ENCODE measurements around the gene AGBL3. TPM values are rescaled to one million over a fixed set of nuclear protein-coding genes. Genes with fewer than 3 reads are reported as not detected.

Gene AGBL3
- total and polyA plus RNA-seq, 9 of the 15 experiments (the other 6 are each of a cell fraction or from before 2014, with no cell fraction given): 0.54 to 2.9 (median 1.7) TPM

GRCh38 chr7:135075716-135076115 lies 89.4 kb downstream of the AGBL3 start:
- TF ChIP-seq TEAD2 (tag; IDR thresholded peaks at IDR 0.05): no peak
- TF ChIP-seq BHLHE40 (IDR thresholded peaks at IDR 0.05; ENCODE audit: low read length): no peak
- TF ChIP-seq TSC22D4 (tag; IDR thresholded peaks at IDR 0.05): no peak
- no peak for TF ChIP-seq ZNF785 (CRISPR knock-in tag; IDR thresholded peaks at IDR 0.05)
- no peak for TF ChIP-seq ZNF780A (CRISPR knock-in tag; IDR thresholded peaks at IDR 0.05)
- TF ChIP-seq WHSC1 (IDR thresholded peaks at IDR 0.05; ENCODE audit: low read length): no peak
- TF ChIP-seq MXD1 (CRISPR knock-in tag; IDR thresholded peaks at IDR 0.05; ENCODE audit: borderline replicate concordance, poor library complexity, severe bottlenecking): no peak
- no peak for TF ChIP-seq TGIF2 (CRISPR knock-in tag; IDR thresholded peaks at IDR 0.05)
- TF ChIP-seq DEAF1 (CRISPR knock-in tag; IDR thresholded peaks at IDR 0.05): no peak
- TF ChIP-seq ZNF24 (IDR thresholded peaks at IDR 0.05): no peak
- no peak for TF ChIP-seq CBFA2T2 (conservative IDR thresholded peaks at IDR 0.05)
- no peak for TF ChIP-seq YY1 (IDR thresholded peaks at IDR 0.05; ENCODE audit: borderline replicate concordance in 1 of 3, control insufficient read depth in 1 of 3, extremely low read depth in 1 of 3, insufficient read depth in 3 of 3, insufficient read length in 1 of 3, insufficient replicate concordance in 2 of 3, low read depth in 1 of 3, low read length in 2 of 3)
- no peak for TF ChIP-seq ZNF277 (CRISPR knock-in tag; IDR thresholded peaks at IDR 0.05; ENCODE audit: borderline replicate concordance)
- TF ChIP-seq NRF1 (conservative IDR thresholded peaks at IDR 0.05 in 1 of 2, IDR thresholded peaks at IDR 0.05 in 1 of 2): no peak
- TF ChIP-seq ETS2 (tag; IDR thresholded peaks at IDR 0.05; ENCODE audit: borderline replicate concordance, poor library complexity, severe bottlenecking): no peak
- no peak for TF ChIP-seq PRMT5 (CRISPR knock-in tag; IDR thresholded peaks at IDR 0.05)
- no peak for TF ChIP-seq ZNF778 (CRISPR knock-in tag; IDR thresholded peaks at IDR 0.05)
- Histone ChIP-seq H3K9me3 (replicated peaks; ENCODE audit: control insufficient read depth, insufficient read depth, low read depth, low read length) (no peaks in the 10 kb centered on the region), H3K4me1 (replicated peaks in 1 of 2; ENCODE audit: control insufficient read depth in 2 of 2, insufficient read depth in 2 of 2, low read length in 2 of 2) (no peaks in the 10 kb centered on the region), H4K20me1 (replicated peaks; ENCODE audit: control insufficient read depth, insufficient read depth, low read length) (no peaks in the 10 kb centered on the region), H3K4me3 (no peak overlapping the region), H3K27me3 (ENCODE audit: control insufficient read depth in 2 of 2, insufficient read depth in 2 of 2, low read length in 2 of 2) (no peaks in the 10 kb centered on the region), H2AFZ (ENCODE audit: low read depth, low read length) (no peak overlapping the region), H3K27ac (ENCODE audit: extremely low read depth, low read depth, low read length) (no peak overlapping the region), H3K36me3 (ENCODE audit: control insufficient read depth, insufficient read depth, low read length) (no peaks in the 10 kb centered on the region), H3K9me1 (ENCODE audit: control insufficient read depth, insufficient read depth, low read length) (no peaks in the 10 kb centered on the region), H3K9ac (ENCODE audit: insufficient read depth in 1 of 2, low read depth in 2 of 2, low read length in 2 of 2) (no peak overlapping the region), H3K4me2 (ENCODE audit: insufficient read depth, low read length) (no peak overlapping the region), H3K79me2 (ENCODE audit: control insufficient read depth, insufficient read depth, low read length) (no peaks in the 10 kb centered on the region)
- in situ Hi-C loops (cut with MboI) (no loop called here), intact Hi-C loops (cut with micrococcal nuclease) (no loop called here)
- DNase-seq (ENCODE audit: extremely low read depth in 1 of 4, low spot score in 3 of 4): no peak
- ChIA-PET CTCF (ENCODE audit: low intra/inter-chr PET ratio) (no interaction called here), POLR2A (no interaction called here)
- BruUV-seq (replicated peaks): no TSS peak
- WGBS (ENCODE audit: insufficient coverage, low coverage, missing lambda C conversion rate): 0% methylated on average over 3 of the region's 3 CpGs
- no peak for FAIRE-seq
- no peak for ATAC-seq
